ENCODE results near the gene HCN2.

DNA sequence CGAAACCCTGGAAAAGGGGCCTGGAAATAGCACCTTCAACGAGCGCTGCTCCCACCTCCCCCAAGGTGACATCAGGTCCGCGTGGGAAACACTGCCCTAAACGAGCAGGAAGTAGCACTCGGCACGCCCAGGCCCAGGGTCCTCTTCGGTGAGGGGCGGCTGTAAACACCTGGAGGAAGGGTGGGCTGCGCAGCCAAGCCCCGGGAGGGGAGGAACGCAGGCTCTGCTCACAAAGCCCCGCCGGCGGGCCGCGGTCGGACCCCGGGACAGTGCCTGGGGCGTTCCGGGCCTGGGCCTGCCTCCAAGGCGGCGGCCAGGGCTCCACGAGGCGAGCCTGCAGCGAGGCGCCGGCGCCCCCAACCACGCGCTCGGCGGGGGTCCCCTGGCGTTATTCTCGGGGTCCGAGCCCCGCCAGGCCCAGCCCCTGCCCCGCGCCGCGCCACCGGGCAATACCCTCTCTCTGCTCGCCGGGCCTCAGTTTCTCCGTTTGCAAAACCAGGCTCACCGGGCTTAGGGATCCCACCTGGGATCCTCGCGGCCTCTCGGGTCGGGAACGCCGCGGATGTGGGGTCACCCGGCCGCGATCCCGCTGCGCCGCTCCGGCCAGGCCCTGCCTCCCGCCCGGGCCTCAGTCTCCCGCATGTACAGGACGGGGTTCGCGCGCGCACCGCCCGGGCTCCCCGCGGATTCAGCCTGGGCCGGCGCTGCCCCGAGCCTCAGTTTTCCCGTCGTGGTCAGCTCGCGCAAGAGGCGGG, 72.7 kb downstream of the HCN2 start:
- no peak for TF ChIP-seq POLR2A (IDR thresholded peaks at IDR 0.05; ENCODE audit: low read depth)
- TF ChIP-seq EP300 (IDR thresholded peaks at IDR 0.05) = no peak
- TF ChIP-seq CTCF (IDR thresholded peaks at IDR 0.05) = no peak
